Hepatocyte (in vitro differentiated cells): ENCODE data around the gene CCL24.
"Not testable (repeated sequence)": the region's sequence is repeated elsewhere in the genome, so short reads cannot be mapped to it uniquely, and the experiment has no call there.

ENCODE experiments used
- CTCF ChIP-seq: fragments of 200-600 bp; sonication (generic); IDR thresholded peaks from 2 replicates; pipeline ENCODE4 v1.5.1; 2016; ENCODE audit warnings: antibody characterized with exemption, mild to moderate bottlenecking; ENCODE audit not compliant: poor library complexity
- EZH2 ChIP-seq: fragments of 200-600 bp; sonication (generic); IDR thresholded peaks from 2 replicates; pipeline ENCODE4 v1.6.1; 2016; ENCODE audit warnings: antibody characterized with exemption, mild to moderate bottlenecking, borderline replicate concordance
- EZH2phosphoT487 ChIP-seq: fragments of 200-600 bp; sonication (generic); IDR thresholded peaks from one replicate; pipeline ENCODE4 v1.6.1; 2018; ENCODE audit warnings: antibody characterized with exemption, mild to moderate bottlenecking, low read depth, moderate library complexity; ENCODE audit not compliant: unreplicated experiment, severe bottlenecking

- TF ChIP-seq CTCF, EZH2phosphoT487, EZH2: not testable (repeated sequence)
Measured at GRCh38 chr7:75854813-75855345, 41.3 kb upstream of the CCL24 start.
